DND-41 (cell line): ENCODE measurements around the gene KATNIP.

Experiments
- ATAC-seq: fragments of 200-7000 bp; cut with Tn5 transposase; 3 replicates; pipeline ENCODE4 v1.9.1; 2021; ENCODE audit warnings: low read depth; ENCODE audit not compliant: insufficient read depth
- DNase-seq: peaks from one replicate; pipeline ENCODE4 v3.0.0-alpha.2; 2020
- H2AFZ ChIP-seq: 2 replicates; pipeline ENCODE4 v1.6.0; 2012; ENCODE audit warnings: low read depth, low read length
- H3K27ac ChIP-seq: 2 replicates; pipeline ENCODE4 v1.5.1; 2012; ENCODE audit warnings: low read length, inconsistent platforms
- H3K27me3 ChIP-seq: fragments of 200-600 bp; sonication (generic); 2 replicates; pipeline ENCODE4 v1.6.0; 2012; ENCODE audit warnings: low read length, mild to moderate bottlenecking, inconsistent platforms; ENCODE audit not compliant: insufficient read depth, poor library complexity
- H3K36me3 ChIP-seq: 2 replicates; pipeline ENCODE4 v1.5.1; 2012; ENCODE audit warnings: low read length, inconsistent platforms; ENCODE audit not compliant: insufficient read depth
- H3K4me1 ChIP-seq: 2 replicates; pipeline ENCODE4 v1.5.1; 2012; ENCODE audit warnings: mild to moderate bottlenecking, low read length; ENCODE audit not compliant: insufficient read depth
- H3K4me2 ChIP-seq: 2 replicates; pipeline ENCODE4 v1.6.0; 2012; ENCODE audit warnings: mild to moderate bottlenecking, moderate library complexity, low read length, inconsistent platforms; ENCODE audit not compliant: insufficient read depth
- H3K4me3 ChIP-seq, 2 experiments: fragments of 200-600 bp in 1 of 2; shearing (Covaris generic) in 1 of 2; 2 replicates each; pipeline ENCODE4 v1.5.1; 2012 to 2016; ENCODE audit warnings: inconsistent platforms in 2 of 2, low read length in 2 of 2, mild to moderate bottlenecking in 2 of 2, low read depth in 1 of 2, moderate library complexity in 1 of 2
- H3K79me2 ChIP-seq: 2 replicates; pipeline ENCODE4 v1.6.0; 2012; ENCODE audit warnings: low read length, inconsistent platforms; ENCODE audit not compliant: insufficient read depth
- H3K9ac ChIP-seq: 2 replicates; pipeline ENCODE4 v1.6.0; 2012; ENCODE audit warnings: low read depth, mild to moderate bottlenecking, inconsistent platforms, low read length, moderate library complexity
- H3K9me3 ChIP-seq: 2 replicates; pipeline ENCODE4 v1.5.1; 2012; ENCODE audit warnings: low read length, moderate library complexity, mild to moderate bottlenecking, inconsistent platforms; ENCODE audit not compliant: insufficient read depth, severe bottlenecking
- H4K20me1 ChIP-seq: 2 replicates; pipeline ENCODE4 v1.6.0; 2012; ENCODE audit warnings: low read length; ENCODE audit not compliant: insufficient read depth
- EZH2 ChIP-seq: IDR thresholded peaks from 3 replicates; pipeline ENCODE4 v1.6.1; 2012; ENCODE audit warnings: borderline replicate concordance, low read depth, mild to moderate bottlenecking, moderate library complexity, low read length, inconsistent platforms; ENCODE audit not compliant: severe bottlenecking
- TF ChIP-seq, protein P1 (sequence below): IDR thresholded peaks from 2 replicates; pipeline ENCODE4 v1.5.1; 2012; ENCODE audit warnings: borderline replicate concordance, low read length, moderate library complexity, mild to moderate bottlenecking; ENCODE audit not compliant: poor library complexity, severe bottlenecking; ENCODE audit errors: extremely low read depth

The KATNIP gene

GRCh38 chr16:27585200-27585599 lies 35.3 kb downstream of the KATNIP start:
- Histone ChIP-seq H3K9ac (no peak overlapping the region), H3K4me2 (no peak overlapping the region), H3K4me3 (no peak overlapping the region), H2AFZ (no peak overlapping the region), H3K36me3 (no peaks in the 10 kb centered on the region), H3K9me3 (peaks cover 4% of the 10 kb centered on the region), H4K20me1 (no peaks in the 10 kb centered on the region), H3K27ac (no peak overlapping the region), H3K4me1 (no peaks in the 10 kb centered on the region), H3K27me3 (no peaks in the 10 kb centered on the region), H3K79me2 (no peaks in the 10 kb centered on the region)
- ATAC-seq (no peak), DNase-seq (no peak)
- TF ChIP-seq, protein P1, sequence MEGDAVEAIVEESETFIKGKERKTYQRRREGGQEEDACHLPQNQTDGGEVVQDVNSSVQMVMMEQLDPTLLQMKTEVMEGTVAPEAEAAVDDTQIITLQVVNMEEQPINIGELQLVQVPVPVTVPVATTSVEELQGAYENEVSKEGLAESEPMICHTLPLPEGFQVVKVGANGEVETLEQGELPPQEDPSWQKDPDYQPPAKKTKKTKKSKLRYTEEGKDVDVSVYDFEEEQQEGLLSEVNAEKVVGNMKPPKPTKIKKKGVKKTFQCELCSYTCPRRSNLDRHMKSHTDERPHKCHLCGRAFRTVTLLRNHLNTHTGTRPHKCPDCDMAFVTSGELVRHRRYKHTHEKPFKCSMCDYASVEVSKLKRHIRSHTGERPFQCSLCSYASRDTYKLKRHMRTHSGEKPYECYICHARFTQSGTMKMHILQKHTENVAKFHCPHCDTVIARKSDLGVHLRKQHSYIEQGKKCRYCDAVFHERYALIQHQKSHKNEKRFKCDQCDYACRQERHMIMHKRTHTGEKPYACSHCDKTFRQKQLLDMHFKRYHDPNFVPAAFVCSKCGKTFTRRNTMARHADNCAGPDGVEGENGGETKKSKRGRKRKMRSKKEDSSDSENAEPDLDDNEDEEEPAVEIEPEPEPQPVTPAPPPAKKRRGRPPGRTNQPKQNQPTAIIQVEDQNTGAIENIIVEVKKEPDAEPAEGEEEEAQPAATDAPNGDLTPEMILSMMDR = no peak
- TF ChIP-seq EZH2 = no peak

DNA sequence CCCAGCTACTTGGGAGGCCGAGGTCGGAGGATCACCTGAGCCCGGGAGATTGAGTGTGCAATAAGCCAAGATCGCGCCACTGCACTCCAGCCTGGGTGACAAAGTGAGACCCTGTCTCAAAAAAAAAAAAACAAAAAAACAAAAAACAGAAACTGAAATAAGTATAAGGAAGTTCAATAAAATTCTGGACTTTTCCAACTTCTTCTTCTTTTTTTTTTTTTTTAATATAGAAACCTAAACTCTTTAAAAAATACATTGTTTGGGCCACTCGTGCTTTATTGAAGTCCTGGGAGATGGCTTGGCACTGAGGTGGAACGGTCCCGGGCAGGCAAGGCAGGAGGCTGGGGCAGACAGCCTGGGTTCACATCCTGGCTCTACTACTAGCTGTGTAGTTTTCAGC lies 36.8 kb downstream of the KATNIP start:
- Histone ChIP-seq H3K4me3 (no peak overlapping the region), H3K9me3 (peaks cover 4% of the 10 kb centered on the region), H3K27ac (no peak overlapping the region), H3K79me2 (no peaks in the 10 kb centered on the region), H3K4me2 (no peak overlapping the region), H3K4me1 (no peaks in the 10 kb centered on the region), H4K20me1 (no peaks in the 10 kb centered on the region), H3K36me3 (no peaks in the 10 kb centered on the region), H3K27me3 (no peaks in the 10 kb centered on the region), H2AFZ (no peak overlapping the region), H3K9ac (no peak overlapping the region)
- DNase-seq = no peak
- TF ChIP-seq EZH2 = no peak
- TF ChIP-seq, protein P1 = no peak
- ATAC-seq = no peak

GRCh38 chr16:27588057-27588456 lies 38.1 kb downstream of the KATNIP start:
- Histone ChIP-seq H3K4me3 (no peak overlapping the region), H3K9ac (no peak overlapping the region), H3K9me3 (peaks cover 4% of the 10 kb centered on the region), H3K4me1 (no peaks in the 10 kb centered on the region), H3K79me2 (no peaks in the 10 kb centered on the region), H4K20me1 (no peaks in the 10 kb centered on the region), H2AFZ (no peak overlapping the region), H3K36me3 (no peaks in the 10 kb centered on the region), H3K27ac (no peak overlapping the region), H3K4me2 (no peak overlapping the region), H3K27me3 (no peaks in the 10 kb centered on the region)
- TF ChIP-seq EZH2 = no peak
- TF ChIP-seq, protein P1 = no peak
- no peak for ATAC-seq
- no peak for DNase-seq

GRCh38 chr16:27591837-27592236 lies 41.9 kb downstream of the KATNIP start:
- DNase-seq (no peak), ATAC-seq (no peak)
- H3K4me3 ChIP-seq = no peak overlapping the region
- H3K4me1 ChIP-seq = no peaks in the 10 kb centered on the region
- peaks cover 4% of the 10 kb centered on the region for H3K9me3 ChIP-seq
- no peak overlapping the region for H3K4me2 ChIP-seq
- H3K36me3 ChIP-seq = no peaks in the 10 kb centered on the region
- H3K9ac ChIP-seq = no peak overlapping the region
- no peaks in the 10 kb centered on the region for H4K20me1 ChIP-seq
- no peaks in the 10 kb centered on the region for H3K27me3 ChIP-seq
- TF ChIP-seq, protein P1 = no peak
- no peak for TF ChIP-seq EZH2
- no peaks in the 10 kb centered on the region for H3K79me2 ChIP-seq
- H3K27ac ChIP-seq = no peak overlapping the region
- no peak overlapping the region for H2AFZ ChIP-seq
